Heart left ventricle (tissue), 16 donors: ENCODE results near the gene KRTAP3-1. TPM values are rescaled to one million over a fixed set of nuclear protein-coding genes. Genes with fewer than 3 reads are reported as not detected.

Experiments used
- ATAC-seq, 4 donors: fragments of 200-7000 bp; cut with Tn5 transposase; one replicate each; pipeline ENCODE4 v1.9.1; 2020 to 2022; ENCODE audit warnings: moderate library complexity in 4 of 4, mild to moderate bottlenecking in 3 of 4, moderate number of reproducible peaks in 1 of 4
- DNase-seq, 5 donors: peaks; one replicate each; pipeline ENCODE4 v3.0.0-alpha.2; 2020
- H3K27ac ChIP-seq, 12 donors: fragments of 200-600 bp; sonication (generic) in 4 of 12; one replicate each; pipeline versions ENCODE4 v1.5.0 to v1.8.0; 2016 to 2022; ENCODE audit warnings: mild to moderate bottlenecking in 2 of 12
- H3K27me3 ChIP-seq, 9 donors: fragments of 200-600 bp; sonication (generic) in 2 of 9; one replicate each; pipeline versions ENCODE4 v1.5.1 to v1.8.0; 2016 to 2022; ENCODE audit warnings: mild to moderate bottlenecking in 3 of 9
- H3K36me3 ChIP-seq, 9 donors: fragments of 200-600 bp; sonication (generic) in 2 of 9; one replicate each; pipeline versions ENCODE4 v1.5.0 to v1.8.0; 2018 to 2022; ENCODE audit warnings: mild to moderate bottlenecking in 2 of 9
- H3K4me1 ChIP-seq, 12 donors: fragments of 200-600 bp; sonication (generic) in 4 of 12; one replicate each; pipeline versions ENCODE4 v1.5.0 to v1.8.0; 2016 to 2022; ENCODE audit warnings: mild to moderate bottlenecking in 3 of 12
- H3K4me3 ChIP-seq, 12 donors: fragments of 200-600 bp; sonication (generic) in 4 of 12; one replicate each; pipeline versions ENCODE4 v1.5.0 to v1.8.0; 2017 to 2022; ENCODE audit warnings: mild to moderate bottlenecking in 9 of 12, moderate library complexity in 4 of 12
- H3K9me3 ChIP-seq, 12 donors: fragments of 200-600 bp; sonication (generic) in 4 of 12; one replicate each; pipeline versions ENCODE4 v1.5.0 to v1.8.0; 2016 to 2022; ENCODE audit warnings: mild to moderate bottlenecking in 1 of 12
- CTCF ChIP-seq, 12 donors: fragments of 200-600 bp; sonication (generic) in 4 of 12; IDR thresholded peaks; one replicate each; pipeline versions ENCODE4 v1.5.0 to v1.8.0; 2018 to 2022; ENCODE audit warnings: antibody characterized with exemption in 12 of 12, mild to moderate bottlenecking in 5 of 12
- POLR2A ChIP-seq, 2 donors: fragments of 450-650 bp; IDR thresholded peaks; one replicate each; pipeline ENCODE4 v1.6.1; 2017; ENCODE audit warnings: antibody characterized with exemption in 2 of 2, mild to moderate bottlenecking in 2 of 2, moderate library complexity in 2 of 2
- WGBS, 4 donors: extraction: QIAGEN DNeasy Blood & Tissue Kit in 2 of 4; methylation state at CpG; one replicate each; pipeline versions ENCODE4 v1.1.5 to v1.1.7; 2013 to 2018; 5-methylcytosine and 5-hydroxymethylcytosine counted together
- intact Hi-C, 10 donors: fragments of 100-400 bp; cut with DNase I; formaldehyde crosslinking; loops; one replicate each; pipeline versions ENCODE4 v1.11.1 to v1.14.2; 2022
- polyA plus RNA-seq, 2 donors: library from polyadenylated mRNA; stranded (reverse); fragments of 200-250 nt; gene quantifications; one replicate each; pipeline ENCODE4 v1.2.3, GENCODE V29; 2013
- total RNA-seq, 9 donors: library from RNA; depleted of rRNA in 2 of 9; stranded (reverse); fragments of >200 nt in 2 of 9; fragmentation: NEBNext Ultra II Directional in 3 of 9; extraction: Animal tissue kit (Norgen Biotek cat#: 25700) in 3 of 9; gene quantifications; one replicate each; pipeline versions ENCODE4 v1.1.0 to v1.2.4, GENCODE V29; 2016 to 2023
- donor health status: ischemic (EF 13 %, LVEDD 7.1; RV severe dilation, severe dysfunction).
- donor health status: healthy with polysubstance abuse.
- donor health status: DM: no; HTN: yes; CAD: no.
- donor health status: DM: no; HTN: no; CAD: no.
- donor health status: ischemic (EF 25% LVEDD 6.9; RV normal size, moderate dysfunction).
- donor health status: ischemic (EF 25% LVEDD 5.7; RV mildly dilated, moderate dysfunction).
- donor health status: healthy.
- donor health status: DM: yes; HTN: yes; CAD: no.
- donor health status: ischemic (EF 35%, LVEDD 5.7; RV mildly dilated, moderate dysfunction).
- donor health status: nonischemic (EF 11% LVEDD 7.7; RV severe dilation, severe dysfunction).
- donor health status: DM: yes; HTN: yes; CAD: no.
- donor health status: PGD.
- donor health status: ischemic (EF 29% LVEDD 5.4; RV normal size, mild dysfunction).
- donor health status: nonischemic (EF 23%, LVEDD 6.1; RV moderate dilation, normal function).

Gene KRTAP3-1
- total and polyA plus RNA-seq, 11 donors = not detected

GRCh38 chr17:40984226-40984625 is 24.7 kb downstream of the KRTAP3-1 start, which contains the start of gene KRT40:
Gene KRT40 (minus strand): TSS chr17:40984326. CDS start chr17:40984273, 53 bp downstream.
- Histone ChIP-seq H3K36me3 (no peaks in the 10 kb centered on the region), H3K9me3 (no peaks in the 10 kb centered on the region), H3K4me3 (no peak within 1 kb of the TSS), H3K4me1 (peaks cover 0 to 5% (median 0%) of the 10 kb centered on the region in 12 donors), H3K27ac (no peak within 1 kb of the TSS), H3K27me3 (peaks cover 0 to 35% (median 7%) of the 10 kb centered on the region in 9 donors)
- no peak for DNase-seq
- WGBS, 4 donors = 65 to 75% (median 72%) methylated on average over 3 of the region's 3 CpGs
- ATAC-seq = no peak
- intact Hi-C loops = no loop called here
- TF ChIP-seq POLR2A (IDR thresholded peaks at IDR 0.05) = no peak
- TF ChIP-seq CTCF (IDR thresholded peaks at IDR 0.05) = no peak

GRCh38 chr17:40981115-40981514 is 27.8 kb downstream of the KRTAP3-1 start:
- H3K9me3 ChIP-seq = no peaks in the 10 kb centered on the region
- no peak overlapping the region for H3K4me3 ChIP-seq
- ATAC-seq (no peak), DNase-seq (no peak)
- 46 to 55% (median 51%) methylated on average over 5 of the region's 5 CpGs for WGBS, 4 donors
- no peaks in the 10 kb centered on the region for H3K36me3 ChIP-seq
- H3K27ac ChIP-seq = no peak overlapping the region
- TF ChIP-seq CTCF (IDR thresholded peaks at IDR 0.05) (no peak), POLR2A (IDR thresholded peaks at IDR 0.05) (no peak)
- H3K4me1 ChIP-seq = peaks cover 0 to 5% (median 0%) of the 10 kb centered on the region in 12 donors
- intact Hi-C loops = no loop called here
- peaks cover 0 to 33% (median 6%) of the 10 kb centered on the region in 9 donors for H3K27me3 ChIP-seq

GRCh38 chr17:40980596-40980995 is 28.3 kb downstream of the KRTAP3-1 start:
- no peak for DNase-seq
- no peak overlapping the region for H3K27ac ChIP-seq
- no peak overlapping the region for H3K4me3 ChIP-seq
- ATAC-seq = peak in 2 of 4 donors; percentile 42 to 46
- intact Hi-C loops = no loop called here
- peaks cover 0 to 35% (median 10%) of the 10 kb centered on the region in 9 donors for H3K27me3 ChIP-seq
- peaks cover 0 to 5% (median 0%) of the 10 kb centered on the region in 12 donors for H3K4me1 ChIP-seq
- 3 to 16% (median 10%) methylated on average over 8 of the region's 8 CpGs for WGBS, 4 donors
- H3K9me3 ChIP-seq = no peaks in the 10 kb centered on the region
- TF ChIP-seq CTCF (IDR thresholded peaks at IDR 0.05) = no peak
- H3K36me3 ChIP-seq = no peaks in the 10 kb centered on the region

- Histone ChIP-seq H3K27ac (no peak overlapping the region), H3K27me3 (peaks cover 0 to 40% (median 10%) of the 10 kb centered on the region in 9 donors), H3K36me3 (no peaks in the 10 kb centered on the region), H3K9me3 (no peaks in the 10 kb centered on the region), H3K4me1 (peaks cover 0 to 5% (median 0%) of the 10 kb centered on the region in 12 donors), H3K4me3 (no peak overlapping the region)
- TF ChIP-seq CTCF (IDR thresholded peaks at IDR 0.05) (no peak), POLR2A (IDR thresholded peaks at IDR 0.05) (no peak)
- DNase-seq (no peak), ATAC-seq (no peak)
- 51 to 70% (median 60%) methylated on average over 3 of the region's 3 CpGs for WGBS, 4 donors
- intact Hi-C loops = no loop called here
Observed at GRCh38 chr17:40980117-40980516, 28.8 kb downstream of the KRTAP3-1 start.
